Cardiac septum (tissue), 1 donor: ENCODE data around the gene APOL1. TPM values are rescaled to one million over a fixed set of nuclear protein-coding genes. Genes with fewer than 3 reads are reported as not detected.

Experiments used
- DNase-seq: peaks from one replicate; pipeline ENCODE4 v3.0.0-alpha.2; 2020; ENCODE audit warnings: low spot score
- intact Hi-C: fragments of 100-400 bp; cut with DNase I; formaldehyde crosslinking; loops from one replicate; pipeline ENCODE4 v1.14.0; 2022
- microRNA-seq: library from miRNA; unstranded; fragments of <30 nt; microRNA quantifications from one replicate; pipeline ENCODE4 v1.2.0, GENCODE V29; 2020
- total RNA-seq: library from RNA; stranded (reverse); fragmentation: NEBNext Ultra II Directional; extraction: Animal tissue kit (Norgen Biotek cat#: 25700); gene quantifications from one replicate; pipeline ENCODE4 v1.2.1, GENCODE V29; 2021
- donor health status: DM: no; HTN: no; CAD: no.

The APOL1 gene
- total RNA-seq, 1 donor from 2014 or later = 25.6 TPM

- intact Hi-C loops = loop anchor here (2.0 kb wide), 1 partner anchor 170 kb away; no protein-coding TSS in a partner anchor
- no peak for DNase-seq
These were observed 47.7 kb downstream of the APOL1 start for GRCh38 chr22:36300396-36301212.

DNA sequence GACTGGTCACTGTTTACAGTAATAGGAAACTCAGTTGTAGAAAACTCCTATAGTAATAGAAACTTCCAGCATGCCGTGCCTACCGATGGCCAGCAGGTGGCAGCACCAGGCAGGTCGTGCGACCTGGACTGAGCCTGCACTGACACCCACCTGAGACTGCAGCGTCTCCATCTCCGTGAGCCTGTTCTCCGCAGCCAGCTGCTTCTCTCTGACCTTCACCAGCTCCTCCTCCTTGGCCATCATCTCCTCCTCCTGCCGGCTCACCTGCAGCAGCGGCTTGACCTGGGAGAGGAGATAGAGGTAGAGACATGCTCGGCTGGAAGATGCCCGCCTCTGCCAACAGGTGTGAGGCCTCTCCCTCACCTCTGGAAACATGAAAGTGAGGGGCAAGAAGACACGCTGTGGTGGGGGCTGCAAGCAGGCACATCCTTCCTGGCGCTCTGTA lies 48.5 kb downstream of the APOL1 start:
- DNase-seq = peak; percentile 88
- intact Hi-C loops = loop anchor here (2.0 kb wide), 1 partner anchor 169 kb away; no protein-coding TSS in a partner anchor

- intact Hi-C loops = loop anchor here (2.0 kb wide), 1 partner anchor 169 kb away; no protein-coding TSS in a partner anchor
- DNase-seq = no peak
These were observed 48.9 kb downstream of the APOL1 start for GRCh38 chr22:36301851-36302250.

- no peak for DNase-seq
- intact Hi-C loops = no loop called here
These were observed 49.6 kb downstream of the APOL1 start for GRCh38 chr22:36302439-36303114.

DNA sequence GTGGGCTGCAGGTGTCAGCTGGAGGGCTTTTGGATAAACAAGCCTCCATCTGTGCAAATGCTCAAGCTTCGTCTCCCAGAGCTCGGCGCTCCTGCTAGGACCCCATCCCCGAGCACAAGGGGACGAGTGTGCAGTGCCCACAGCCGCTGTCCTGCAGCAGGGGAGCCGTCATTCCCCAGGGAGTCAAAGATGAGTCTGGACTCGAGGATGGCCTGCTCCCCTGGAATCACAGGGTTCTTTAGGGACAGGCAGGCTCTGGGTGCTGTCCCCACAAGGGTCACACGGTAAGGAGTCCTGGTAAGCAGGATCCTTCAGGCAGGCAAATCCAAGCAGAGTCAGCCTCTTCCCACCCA lies 50.2 kb downstream of the APOL1 start:
- no peak for DNase-seq
- intact Hi-C loops = no loop called here

GRCh38 chr22:36303874-36304273 lies 50.9 kb downstream of the APOL1 start:
- intact Hi-C loops = no loop called here

DNA sequence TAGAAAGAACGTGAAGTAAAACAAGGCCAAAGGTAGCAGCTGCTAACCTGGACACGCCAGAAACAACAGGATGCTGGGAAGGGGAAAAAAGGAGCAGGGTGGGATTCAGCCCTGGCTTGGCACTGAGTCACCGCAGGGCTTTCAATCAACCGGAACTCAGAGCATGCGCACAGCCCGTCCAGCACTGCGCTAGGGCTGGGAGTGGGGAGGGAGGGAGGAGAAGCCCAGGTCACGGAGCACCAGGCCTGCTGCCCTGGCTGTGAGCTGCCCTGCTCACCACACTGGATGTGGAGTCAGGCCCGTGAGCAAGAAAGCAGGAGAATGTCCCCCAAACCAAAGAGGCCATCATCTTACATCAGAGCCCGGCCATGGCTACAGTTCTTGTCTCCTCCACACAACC lies 51.5 kb downstream of the APOL1 start:
- intact Hi-C loops = no loop called here
- DNase-seq = no peak

More at GRCh38 chr22:36303874-36304273, 50.9 kb downstream of the APOL1 start:
- no peak for DNase-seq

DNA sequence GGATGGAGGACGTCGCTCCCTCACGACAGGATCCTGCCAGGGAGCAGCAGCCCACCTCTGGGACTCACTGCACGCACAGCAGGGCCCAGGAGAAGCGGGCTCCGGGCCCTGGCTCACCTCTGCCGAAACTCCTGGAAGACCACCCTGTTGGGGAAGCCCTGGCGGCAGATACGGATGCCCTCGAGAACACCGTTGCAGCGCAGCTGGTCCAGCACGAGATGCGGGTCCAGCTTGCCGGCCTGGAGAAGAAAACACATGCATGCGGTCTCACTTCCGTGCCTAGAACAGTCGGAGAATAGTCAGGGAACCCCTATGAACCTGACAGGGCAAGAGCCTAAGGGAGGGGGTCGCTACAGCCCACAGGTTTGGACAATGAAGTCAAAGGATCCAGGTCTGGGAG lies 52.9 kb downstream of the APOL1 start:
- DNase-seq = no peak
- intact Hi-C loops = no loop called here

DNA sequence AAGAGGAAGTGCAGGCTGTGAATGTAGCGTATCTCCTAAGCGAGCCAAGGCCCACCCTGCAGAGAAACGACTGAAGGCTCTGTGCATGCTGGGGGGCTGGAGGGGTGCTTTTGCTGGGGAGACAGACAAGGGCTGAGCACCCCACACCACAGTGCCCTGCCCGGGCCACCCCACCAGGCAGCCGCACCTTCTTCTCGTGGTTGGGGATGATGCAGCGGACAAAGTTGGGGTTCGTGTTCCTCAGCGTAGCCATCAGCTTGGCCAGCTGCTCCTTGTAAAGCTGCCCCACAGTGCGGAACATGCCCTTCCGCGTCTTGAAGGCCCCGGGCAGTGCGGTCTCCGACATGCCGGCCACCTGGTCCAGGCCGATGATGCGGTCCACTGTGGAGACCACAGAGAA lies 53.3 kb downstream of the APOL1 start:
- DNase-seq = no peak
- intact Hi-C loops = no loop called here

DNA sequence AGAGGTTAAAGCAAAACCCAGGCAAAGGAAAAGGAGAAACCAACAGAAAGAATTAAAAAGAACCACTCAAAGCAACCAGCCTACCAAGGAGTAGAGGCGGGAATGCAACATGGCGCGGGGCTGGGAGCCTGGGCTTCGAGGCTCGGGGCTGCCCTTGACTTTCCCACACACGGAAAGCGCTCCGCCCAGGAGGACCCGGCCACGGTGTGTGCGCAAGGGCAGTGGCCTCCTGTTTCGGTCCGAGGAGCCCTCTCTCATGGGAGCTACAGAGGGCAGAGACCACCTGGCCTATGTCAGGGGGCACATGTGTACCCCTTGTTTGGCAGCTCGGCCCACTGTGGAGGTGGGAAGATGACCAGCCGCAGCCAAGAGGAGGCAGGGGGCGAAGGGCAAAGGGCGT lies 55.9 kb downstream of the APOL1 start:
- no peak for DNase-seq
- intact Hi-C loops = no loop called here

DNA sequence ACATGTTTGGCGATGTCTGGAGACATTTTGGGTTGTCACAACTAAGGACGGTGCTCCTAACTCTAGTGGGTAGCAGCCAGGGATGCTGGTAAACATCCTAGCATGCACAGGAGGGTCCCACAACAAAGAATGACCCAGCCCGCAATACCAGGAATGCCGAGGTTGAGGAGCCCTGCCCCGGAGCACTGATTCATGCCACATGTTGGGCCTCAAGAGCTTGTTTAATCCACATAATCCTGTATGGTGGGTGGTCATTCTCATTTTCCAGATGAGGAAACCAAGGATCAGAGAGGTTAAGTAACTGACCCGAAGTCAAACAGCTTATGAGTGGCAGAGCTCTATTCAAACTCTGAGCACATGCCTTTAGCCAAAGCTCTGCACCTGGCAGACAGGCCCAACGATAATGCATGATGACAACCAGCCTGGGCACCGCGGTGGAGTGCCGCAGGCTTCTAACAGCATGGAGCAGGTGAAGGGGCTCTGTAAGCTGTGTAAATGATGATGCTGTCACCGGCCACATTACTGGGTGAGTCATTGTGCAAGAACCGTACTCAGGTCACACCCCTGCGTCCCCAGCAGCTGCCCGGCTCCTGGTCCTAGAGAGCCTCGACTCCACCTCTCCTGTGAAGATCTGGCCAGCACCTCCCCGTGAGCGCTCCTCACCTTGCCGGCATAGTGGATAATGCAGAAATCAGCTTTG lies 58.6 kb downstream of the APOL1 start:
- DNase-seq = no peak
- intact Hi-C loops = no loop called here

- no peak for DNase-seq
- intact Hi-C loops = no loop called here
These were observed 62.4 kb downstream of the APOL1 start for GRCh38 chr22:36315325-36315724.

GRCh38 chr22:36316419-36316818 lies 63.5 kb downstream of the APOL1 start:
- intact Hi-C loops = no loop called here
- DNase-seq = no peak

Small RNAs within 50 kb of the gene (microRNA-seq; reads per million reads assigned to microRNA genes)
- gene MIR6819 = not detected

Other genes with a start within 250 kb of the APOL1 start
- 102 TPM for gene RBFOX2, start 224.3 kb upstream of the APOL1 start, total RNA-seq
- gene APOL3, start 92.4 kb upstream of the APOL1 start, total RNA-seq = 22.5 TPM
- gene APOL4, start 51.3 kb upstream of the APOL1 start, total RNA-seq = 6.1 TPM
- gene APOL2, start 13.6 kb upstream of the APOL1 start, total RNA-seq = 47.9 TPM
- 282 TPM for gene MYH9, start 134.8 kb downstream of the APOL1 start, total RNA-seq
- gene TXN2, start 228.5 kb downstream of the APOL1 start, total RNA-seq = 92.8 TPM